Panc1 (cell line): ENCODE results near the gene HS1BP3.

Source experiments
- POLR2AphosphoS5 ChIP-seq: IDR thresholded peaks from 2 replicates; pipeline ENCODE4 v1.6.1; 2012; ENCODE audit warnings: mild to moderate bottlenecking, low read depth, low read length, moderate library complexity
- TF ChIP-seq, protein P1 (sequence below): fragments of 450-650 bp; IDR thresholded peaks from 2 replicates; pipeline ENCODE4 v1.5.1; 2017; ENCODE audit warnings: mild to moderate bottlenecking

DNA sequence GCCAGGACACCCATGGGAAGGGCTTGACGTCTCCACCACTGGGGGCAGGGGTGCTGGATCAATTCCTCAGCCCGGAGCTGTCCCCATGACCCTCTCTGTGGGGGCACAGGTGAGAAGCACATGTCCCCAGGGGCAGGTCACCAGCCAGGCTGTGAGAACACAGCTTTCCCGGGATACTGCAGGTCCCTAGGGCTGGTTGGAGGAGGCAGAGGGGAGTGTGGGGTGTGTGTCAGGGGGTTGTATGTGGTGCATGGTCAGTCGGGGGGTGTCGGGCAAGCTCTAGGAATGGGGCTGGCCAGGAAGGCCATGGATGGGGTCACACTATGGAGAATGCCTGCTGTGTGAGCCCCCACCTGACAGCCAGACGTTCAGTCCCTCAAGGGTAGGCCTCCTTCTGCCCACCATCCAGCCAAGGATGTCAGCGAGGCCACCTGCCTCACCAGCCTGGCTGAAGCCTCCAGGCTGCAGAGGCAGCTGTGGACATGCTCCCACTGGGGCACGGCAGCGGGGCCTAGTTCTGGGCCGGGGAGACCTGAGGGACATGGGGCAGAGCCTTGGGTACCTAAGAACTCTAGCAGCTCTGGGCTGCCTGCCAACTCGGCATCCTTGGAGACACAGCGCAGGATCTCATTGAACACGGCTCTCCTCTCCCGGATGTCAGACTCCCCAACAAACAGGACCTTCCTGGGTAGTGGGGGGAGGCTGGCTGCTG is 10.3 kb downstream of the HS1BP3 start:
- TF ChIP-seq, protein P1, sequence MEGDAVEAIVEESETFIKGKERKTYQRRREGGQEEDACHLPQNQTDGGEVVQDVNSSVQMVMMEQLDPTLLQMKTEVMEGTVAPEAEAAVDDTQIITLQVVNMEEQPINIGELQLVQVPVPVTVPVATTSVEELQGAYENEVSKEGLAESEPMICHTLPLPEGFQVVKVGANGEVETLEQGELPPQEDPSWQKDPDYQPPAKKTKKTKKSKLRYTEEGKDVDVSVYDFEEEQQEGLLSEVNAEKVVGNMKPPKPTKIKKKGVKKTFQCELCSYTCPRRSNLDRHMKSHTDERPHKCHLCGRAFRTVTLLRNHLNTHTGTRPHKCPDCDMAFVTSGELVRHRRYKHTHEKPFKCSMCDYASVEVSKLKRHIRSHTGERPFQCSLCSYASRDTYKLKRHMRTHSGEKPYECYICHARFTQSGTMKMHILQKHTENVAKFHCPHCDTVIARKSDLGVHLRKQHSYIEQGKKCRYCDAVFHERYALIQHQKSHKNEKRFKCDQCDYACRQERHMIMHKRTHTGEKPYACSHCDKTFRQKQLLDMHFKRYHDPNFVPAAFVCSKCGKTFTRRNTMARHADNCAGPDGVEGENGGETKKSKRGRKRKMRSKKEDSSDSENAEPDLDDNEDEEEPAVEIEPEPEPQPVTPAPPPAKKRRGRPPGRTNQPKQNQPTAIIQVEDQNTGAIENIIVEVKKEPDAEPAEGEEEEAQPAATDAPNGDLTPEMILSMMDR = no peak
- no peak for TF ChIP-seq POLR2AphosphoS5
